HepG2 (cell line): ENCODE results near the gene PSMC3IP. TPM values are rescaled to one million over a fixed set of nuclear protein-coding genes. Genes with fewer than 3 reads are reported as not detected.

Experiments used
- AKNA ChIP-seq: sonication (generic); formaldehyde crosslinking; IDR thresholded peaks from 2 replicates; pipeline ENCODE4 v1.4.0; 2020; ENCODE audit warnings: missing genetic modification reagents, borderline replicate concordance
- CREB3 ChIP-seq: sonication (generic); formaldehyde crosslinking; IDR thresholded peaks from 2 replicates; pipeline ENCODE4 v1.5.0; 2020; ENCODE audit warnings: missing genetic modification reagents
- ERF ChIP-seq: IDR thresholded peaks from 2 replicates; pipeline ENCODE4 v1.6.1; 2018; ENCODE audit warnings: missing biosample characterization, missing genetic modification reagents
- FOXJ3 ChIP-seq: sonication (generic); formaldehyde crosslinking; IDR thresholded peaks from 2 replicates; pipeline ENCODE4 v1.4.0; 2020; ENCODE audit warnings: missing genetic modification reagents, mild to moderate bottlenecking, borderline replicate concordance
- MEIS1 ChIP-seq: sonication (generic); formaldehyde crosslinking; IDR thresholded peaks from 2 replicates; pipeline ENCODE4 v1.9.0; 2021; ENCODE audit warnings: mild to moderate bottlenecking, missing genetic modification reagents, moderate library complexity, borderline replicate concordance
- RARG ChIP-seq: sonication (generic); formaldehyde crosslinking; IDR thresholded peaks from 2 replicates; pipeline ENCODE4 v1.4.0; 2020; ENCODE audit warnings: low read depth, mild to moderate bottlenecking, missing genetic modification reagents
- RNF2 ChIP-seq: fragments of 450-650 bp; conservative IDR thresholded peaks from 2 replicates; pipeline ENCODE4 v1.6.1; 2016; ENCODE audit warnings: low read depth
- SMAD3 ChIP-seq: sonication (generic); formaldehyde crosslinking; IDR thresholded peaks from 2 replicates; pipeline ENCODE4 v1.4.0; 2020; ENCODE audit warnings: missing genetic modification reagents
- SRSF4 ChIP-seq: fragments of 200-400 bp; formaldehyde crosslinking; IDR thresholded peaks from one replicate; pipeline ENCODE4 v1.6.1; 2018; ENCODE audit warnings: mild to moderate bottlenecking, low read depth, low read length, moderate library complexity; ENCODE audit not compliant: poor library complexity, severe bottlenecking
- TARDBP ChIP-seq: sonication (generic); formaldehyde crosslinking; IDR thresholded peaks from 2 replicates; pipeline ENCODE4 v1.8.0; 2022; ENCODE audit warnings: mild to moderate bottlenecking, missing genetic modification reagents
- ZBED4 ChIP-seq: sonication (generic); formaldehyde crosslinking; IDR thresholded peaks from 2 replicates; pipeline ENCODE4 v1.4.0; 2020; ENCODE audit warnings: missing genetic modification reagents, borderline replicate concordance
- ZFP36 ChIP-seq: fragments of 150-350 bp; IDR thresholded peaks from 2 replicates; pipeline ENCODE4 v1.6.1; 2018; ENCODE audit warnings: borderline replicate concordance, low read length, low read depth; ENCODE audit not compliant: partially characterized antibody
- ZNF260 ChIP-seq: sonication (generic); formaldehyde crosslinking; IDR thresholded peaks from 2 replicates; pipeline ENCODE4 v1.4.0; 2020; ENCODE audit warnings: missing genetic modification reagents, low read depth, mild to moderate bottlenecking, borderline replicate concordance
- ZNF687 ChIP-seq: sonication (generic); formaldehyde crosslinking; IDR thresholded peaks from 2 replicates; pipeline ENCODE4 v1.5.1; 2020; ENCODE audit warnings: mild to moderate bottlenecking, missing genetic modification reagents, moderate library complexity
- ZSCAN20 ChIP-seq: sonication (generic); formaldehyde crosslinking; IDR thresholded peaks from 2 replicates; pipeline ENCODE4 v1.4.0; 2020; ENCODE audit warnings: missing genetic modification reagents, mild to moderate bottlenecking, borderline replicate concordance
- polyA plus RNA-seq, 8 experiments: library from polyadenylated mRNA; depleted of rRNA in 3 of 8; stranded (reverse) in 7 of 8; unstranded in 1 of 8; fragments of >200 nt; fragmentation: Illumina TruSeq in 4 of 8; extraction: Trizol in 4 of 8; gene quantifications; 2 replicates each; pipeline versions ENCODE4 v1.2.1 to v1.2.3, GENCODE V29; 2011 to 2016; ENCODE audit warnings: low read depth in 4 of 8, missing spikeins in 1 of 8, mixed read lengths in 1 of 8; ENCODE audit not compliant: insufficient read depth in 1 of 8
- total RNA-seq, 5 experiments: library from RNA; depleted of rRNA; stranded (reverse); fragments of >200 nt; fragmentation: Illumina TruSeq; extraction: Trizol; gene quantifications; 2 replicates each; pipeline ENCODE4 v1.2.3, GENCODE V29; 2016; ENCODE audit warnings: low read depth in 1 of 5

PSMC3IP gene
- total and polyA plus RNA-seq, 2 of the 13 experiments (the other 11 are each of a cell fraction or from before 2014, with no cell fraction given), result 6.5 to 22.4 TPM

- 0 out of 2 replicates have a peak, but pooled peaks have one; percentile 44 for TF ChIP-seq ERF
- peak; percentile 85; the same call in 1 of the 2 replicates for TF ChIP-seq AKNA
- TF ChIP-seq ZNF687 (CRISPR knock-in tag), result peak; percentile 95
- TF ChIP-seq ZFP36, result no peak
- 0 out of 2 replicates have a peak, but pooled peaks have one; percentile 36 for TF ChIP-seq FOXJ3 (CRISPR knock-in tag)
- no peak for TF ChIP-seq SMAD3 (CRISPR knock-in tag)
- TF ChIP-seq ZBED4, result no peak
- 0 out of 2 replicates have a peak, but pooled peaks have one; percentile 67 for TF ChIP-seq ZSCAN20 (CRISPR knock-in tag)
- no peak for TF ChIP-seq SRSF4
- no peak; the same call in 1 of the 2 replicates for TF ChIP-seq MEIS1
- peak; percentile 74; the same call in 1 of the 2 replicates for TF ChIP-seq CREB3
- TF ChIP-seq RNF2, result no peak; the same call in 1 of the 2 replicates
- no peak for TF ChIP-seq ZNF260 (CRISPR knock-in tag)
- TF ChIP-seq TARDBP, result peak; percentile 68; the same call in 1 of the 2 replicates
- no peak for TF ChIP-seq RARG (CRISPR knock-in tag)
Measured at GRCh38 chr17:42536048-42536371, 41.5 kb downstream of the PSMC3IP start, which contains the start of gene NAGLU (continued).
